Naive B cell (primary cell): ENCODE data around the gene BEAN1. TPM values are rescaled to one million over a fixed set of nuclear protein-coding genes. Genes with fewer than 3 reads are reported as not detected.
A peak's percentile ranks its signal among the peaks of the same experiment; 100 is the strongest.

Source experiments
- ATAC-seq, 2 donors: fragments of 150-1000 bp; cut with Tn5 transposase; 2 replicates each; pipeline ENCODE4 v1.10.0; 2021; ENCODE audit warnings: low read depth in 2 of 2, mild to moderate bottlenecking in 2 of 2, moderate library complexity in 2 of 2
- DNase-seq: peaks from one replicate; pipeline ENCODE4 v3.0.0; 2022
- H3K27ac Mint-ChIP-seq, 6 donors: one replicate each; pipeline ENCODE4 v1.8.0; 2020 to 2022; ENCODE audit warnings: mild to moderate bottlenecking in 6 of 6, mixed read lengths in 6 of 6, moderate library complexity in 5 of 6, inconsistent platforms in 2 of 6
- H3K27me3 Mint-ChIP-seq, 3 donors: one replicate each; pipeline ENCODE4 v1.8.0; 2021 to 2022; ENCODE audit warnings: mixed read lengths in 3 of 3, mild to moderate bottlenecking in 1 of 3
- H3K36me3 Mint-ChIP-seq, 2 donors: one replicate each; pipeline ENCODE4 v1.8.0; 2020 to 2022; ENCODE audit warnings: mixed read lengths in 2 of 2, inconsistent platforms in 1 of 2, mild to moderate bottlenecking in 1 of 2
- H3K4me1 Mint-ChIP-seq, 3 donors: one replicate each; pipeline ENCODE4 v1.8.0; 2020 to 2022; ENCODE audit warnings: mixed read lengths in 3 of 3, inconsistent platforms in 1 of 3, mild to moderate bottlenecking in 1 of 3, moderate library complexity in 1 of 3
- H3K4me3 Mint-ChIP-seq, 8 donors: one replicate each; pipeline ENCODE4 v1.8.0; 2020 to 2022; ENCODE audit warnings: mild to moderate bottlenecking in 8 of 8, mixed read lengths in 8 of 8, moderate library complexity in 8 of 8, inconsistent platforms in 2 of 8
- H3K9me3 Mint-ChIP-seq, 7 donors: one replicate each; pipeline ENCODE4 v1.8.0; 2020 to 2022; ENCODE audit warnings: mixed read lengths in 7 of 7, mild to moderate bottlenecking in 5 of 7, inconsistent platforms in 2 of 7, moderate library complexity in 1 of 7
- polyA plus RNA-seq, 6 donors: library from polyadenylated mRNA; unstranded; fragments of 300-500 nt; fragmentation: Illumina TruSeq; gene quantifications; one replicate each; pipeline ENCODE4 v1.2.3, GENCODE V29; 2021; ENCODE audit warnings: low read depth in 6 of 6

BEAN1 gene
- polyA plus RNA-seq, 6 donors from 2014 or later = not detected

GRCh38 chr16:66475232-66475631 is 48.1 kb downstream of the BEAN1 start:
- DNase-seq (no peak), ATAC-seq (no peak)
- H3K27me3 Mint-ChIP-seq = peaks cover 8 to 24% (median 23%) of the 10 kb centered on the region in 3 donors
- no peak overlapping the region for H3K4me3 Mint-ChIP-seq
- peaks cover 22 to 35% (median 23%) of the 10 kb centered on the region in 3 donors for H3K4me1 Mint-ChIP-seq
- no peaks in the 10 kb centered on the region for H3K9me3 Mint-ChIP-seq
- H3K27ac Mint-ChIP-seq = peak overlapping the region in 4 of 6 donors; percentile 43 to 99 (median 68)
- H3K36me3 Mint-ChIP-seq = no peaks in the 10 kb centered on the region

- ATAC-seq (no peak), DNase-seq (peak; percentile 16)
- Mint-ChIP-seq H3K36me3 (no peaks in the 10 kb centered on the region), H3K27me3 (peaks cover 8 to 18% (median 15%) of the 10 kb centered on the region in 3 donors), H3K9me3 (no peaks in the 10 kb centered on the region), H3K4me3 (no peak overlapping the region), H3K27ac (peak overlapping the region in 3 of 6 donors; percentile 16 to 96 (median 65)), H3K4me1 (peaks cover 22 to 35% (median 23%) of the 10 kb centered on the region in 3 donors)
Measured at GRCh38 chr16:66476328-66477027, 49.4 kb downstream of the BEAN1 start.

DNA sequence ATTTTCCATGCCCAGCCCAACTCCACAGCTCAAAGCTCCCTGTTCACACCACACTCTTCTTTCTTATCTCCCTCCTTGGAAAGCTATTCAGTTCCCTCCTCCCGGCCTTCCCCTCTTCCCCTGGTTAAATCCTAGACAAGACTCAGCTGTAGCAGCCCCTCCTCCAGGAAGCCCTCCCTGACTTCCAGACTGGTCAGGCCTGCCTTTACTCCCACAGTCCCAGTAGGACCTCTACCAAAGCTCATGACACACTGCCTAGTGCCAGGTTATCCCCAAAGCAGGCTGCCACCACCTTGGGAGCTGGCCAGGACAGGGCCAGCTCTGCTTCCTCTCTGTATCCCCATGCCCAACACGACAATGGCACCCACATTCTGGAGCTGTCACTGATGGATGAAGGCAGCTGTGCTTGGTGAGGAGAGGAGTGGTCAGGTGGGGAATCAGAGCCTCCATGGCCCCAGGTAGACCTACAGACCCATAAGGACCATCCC is 50.0 kb downstream of the BEAN1 start:
- Mint-ChIP-seq H3K4me3 (no peak overlapping the region), H3K27me3 (peaks cover 8 to 12% (median 9%) of the 10 kb centered on the region in 3 donors), H3K4me1 (peaks cover 22 to 35% (median 23%) of the 10 kb centered on the region in 3 donors), H3K27ac (peak overlapping the region in 1 of 6 donors; percentile 96), H3K36me3 (no peaks in the 10 kb centered on the region), H3K9me3 (no peaks in the 10 kb centered on the region)
- DNase-seq = no peak
- no peak for ATAC-seq

DNA sequence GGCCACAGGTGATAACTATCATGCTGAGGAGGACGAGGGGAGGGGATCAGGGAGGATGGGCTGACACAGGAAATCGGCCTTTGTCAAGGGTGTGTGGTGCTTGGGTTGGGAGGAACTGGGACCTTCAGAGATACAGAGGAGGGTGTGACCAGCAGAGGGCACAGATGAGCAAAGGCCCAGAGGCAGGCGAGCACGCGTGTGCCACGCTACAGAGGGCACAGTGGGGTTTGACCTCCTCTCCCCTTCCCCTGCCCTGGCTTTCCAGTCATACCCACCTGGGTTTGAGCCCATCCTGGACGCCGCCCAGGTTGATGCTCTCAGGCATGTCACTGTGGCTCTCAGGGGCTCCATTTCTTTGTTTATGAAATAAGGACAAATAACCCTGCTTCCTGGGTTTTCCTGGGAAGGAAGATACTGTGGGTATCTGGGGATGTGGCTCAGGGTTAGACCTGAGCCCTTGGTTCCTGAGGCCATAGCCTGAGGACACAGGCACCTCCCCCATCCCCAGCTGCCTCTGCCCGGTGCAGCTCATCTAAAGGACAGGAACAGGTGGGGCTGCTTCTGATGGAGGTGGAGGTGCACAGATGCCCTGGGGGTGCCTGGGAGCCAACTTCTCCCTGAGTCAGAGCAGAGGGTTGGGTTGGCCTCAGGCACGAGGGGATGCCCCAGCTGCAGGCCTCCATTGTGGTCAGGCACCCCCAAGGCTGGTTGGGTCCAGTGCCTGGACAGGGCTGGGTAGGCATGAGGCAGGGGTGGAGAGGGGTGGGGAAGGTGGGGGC is 51.8 kb downstream of the BEAN1 start:
- no peaks in the 10 kb centered on the region for H3K36me3 Mint-ChIP-seq
- peaks cover 8 to 11% (median 8%) of the 10 kb centered on the region in 3 donors for H3K27me3 Mint-ChIP-seq
- H3K4me1 Mint-ChIP-seq = peaks cover 29 to 40% (median 32%) of the 10 kb centered on the region in 3 donors
- ATAC-seq = peak; percentile 65 to 68
- H3K4me3 Mint-ChIP-seq = no peak overlapping the region
- DNase-seq = peak; percentile 66
- H3K27ac Mint-ChIP-seq = peak overlapping the region in 1 of 6 donors; percentile 95
- no peaks in the 10 kb centered on the region for H3K9me3 Mint-ChIP-seq

DNA sequence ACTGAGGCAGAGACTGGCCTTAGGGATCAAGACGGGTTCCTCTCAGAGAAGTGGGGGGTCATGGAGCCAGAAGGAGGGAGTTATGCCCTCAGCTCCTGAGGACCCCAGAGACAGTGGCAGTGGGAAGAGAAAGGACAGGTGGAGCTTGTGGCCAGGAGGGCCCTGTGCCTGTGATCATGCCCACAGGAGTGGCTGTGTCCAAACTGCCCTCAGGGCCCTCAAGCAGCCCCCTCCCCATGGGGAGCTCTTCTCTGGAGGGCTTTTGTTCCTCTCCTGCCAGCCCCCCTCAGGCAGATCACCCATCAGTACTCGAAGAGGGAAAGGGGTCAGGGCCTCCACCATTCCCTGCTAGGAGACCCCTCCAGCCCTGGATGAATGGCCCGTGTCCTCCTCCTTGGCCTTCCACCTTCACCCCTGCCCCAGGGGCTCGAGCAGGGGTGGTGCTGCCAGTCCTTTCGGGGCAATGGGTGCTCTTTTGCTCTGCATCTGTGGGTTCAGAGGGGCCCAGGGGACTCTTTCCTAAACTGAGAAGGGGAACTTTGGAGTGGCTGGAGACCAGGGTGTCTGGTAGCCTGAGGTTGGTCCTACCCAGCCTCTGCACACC is 52.7 kb downstream of the BEAN1 start:
- H3K9me3 Mint-ChIP-seq = no peaks in the 10 kb centered on the region
- no peak for ATAC-seq
- peaks cover 6 to 11% (median 8%) of the 10 kb centered on the region in 3 donors for H3K27me3 Mint-ChIP-seq
- DNase-seq = no peak
- peaks cover 26 to 40% (median 32%) of the 10 kb centered on the region in 3 donors for H3K4me1 Mint-ChIP-seq
- no peaks in the 10 kb centered on the region for H3K36me3 Mint-ChIP-seq
- H3K4me3 Mint-ChIP-seq = no peak overlapping the region
- peak overlapping the region in 1 of 6 donors; percentile 67 for H3K27ac Mint-ChIP-seq

DNA sequence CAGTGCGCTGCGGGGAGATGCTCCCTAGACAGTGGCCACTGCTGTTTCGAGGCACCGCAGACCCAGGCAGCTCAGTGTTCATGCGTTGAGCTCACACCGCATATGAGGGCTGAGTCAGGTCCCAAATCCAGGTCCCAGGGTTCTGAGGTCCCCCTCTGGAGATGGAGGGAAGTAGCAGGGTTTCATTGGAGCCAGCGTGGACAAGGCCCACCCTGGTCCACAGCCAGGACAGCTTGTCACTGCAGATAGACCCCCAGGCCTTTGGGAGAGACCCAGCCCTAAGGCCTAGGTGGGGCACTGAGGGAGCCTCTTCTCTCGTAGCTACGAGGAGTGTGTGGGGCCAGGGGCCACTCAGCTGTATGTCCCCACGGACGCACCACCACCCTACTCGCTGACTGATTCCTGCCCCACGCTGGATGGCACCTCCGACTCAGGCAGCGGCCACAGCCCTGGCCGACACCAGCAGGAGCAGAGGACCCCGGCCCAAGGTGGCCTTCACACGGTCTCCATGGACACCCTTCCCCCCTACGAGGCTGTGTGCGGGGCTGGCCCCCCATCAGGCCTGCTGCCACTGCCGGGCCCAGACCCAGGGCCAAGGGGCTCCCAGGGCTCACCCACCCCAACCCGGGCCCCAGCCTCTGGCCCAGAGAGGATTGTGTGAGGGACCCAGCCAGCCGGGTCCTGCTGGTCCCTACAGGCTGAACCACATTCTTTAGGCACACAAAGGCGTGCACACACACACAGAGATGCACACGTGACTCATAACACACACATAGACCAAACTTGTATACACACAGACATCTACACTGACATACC is 53.4 kb downstream of the BEAN1 start:
- Mint-ChIP-seq H3K9me3 (no peaks in the 10 kb centered on the region), H3K36me3 (no peaks in the 10 kb centered on the region), H3K27ac (no peak overlapping the region), H3K4me1 (peaks cover 21 to 33% (median 28%) of the 10 kb centered on the region in 3 donors), H3K27me3 (peaks cover 4 to 13% (median 9%) of the 10 kb centered on the region in 3 donors), H3K4me3 (peak overlapping the region in 1 of 8 donors; percentile 22)
- ATAC-seq (no peak), DNase-seq (no peak)

GRCh38 chr16:66481081-66481942 is 54.2 kb downstream of the BEAN1 start:
- H3K27me3 Mint-ChIP-seq = peaks cover 4 to 17% (median 13%) of the 10 kb centered on the region in 3 donors
- H3K4me1 Mint-ChIP-seq = peaks cover 20 to 36% (median 28%) of the 10 kb centered on the region in 3 donors
- no peaks in the 10 kb centered on the region for H3K36me3 Mint-ChIP-seq
- no peak overlapping the region for H3K27ac Mint-ChIP-seq
- DNase-seq (no peak), ATAC-seq (no peak)
- no peak overlapping the region for H3K4me3 Mint-ChIP-seq
- H3K9me3 Mint-ChIP-seq = no peaks in the 10 kb centered on the region

DNA sequence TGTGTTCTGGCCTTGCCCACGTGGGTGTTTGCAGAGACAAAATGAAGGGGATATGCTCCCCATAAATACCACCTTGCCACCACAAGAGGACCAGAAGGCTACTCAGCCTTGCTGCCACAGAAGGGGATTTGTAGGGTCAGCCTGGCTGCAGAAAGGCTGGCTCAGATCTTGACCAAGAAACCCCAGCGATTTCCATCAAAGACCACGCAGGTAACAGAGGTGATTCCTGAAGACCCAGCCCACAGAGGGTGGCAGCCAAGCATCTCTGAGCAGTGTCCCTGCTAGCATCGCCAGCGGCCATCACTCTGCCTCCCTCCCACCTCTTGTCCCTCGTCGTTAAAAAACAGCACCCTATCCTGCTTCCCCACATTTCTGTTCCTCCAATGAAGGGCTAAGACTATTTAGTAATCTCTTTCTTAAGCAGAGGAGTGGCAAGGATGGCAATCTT is 54.9 kb downstream of the BEAN1 start:
- H3K27me3 Mint-ChIP-seq = peaks cover 4 to 13% (median 13%) of the 10 kb centered on the region in 3 donors
- no peak overlapping the region for H3K27ac Mint-ChIP-seq
- no peak for DNase-seq
- H3K4me3 Mint-ChIP-seq = no peak overlapping the region
- H3K4me1 Mint-ChIP-seq = peaks cover 20 to 36% (median 28%) of the 10 kb centered on the region in 3 donors
- no peak for ATAC-seq
- no peaks in the 10 kb centered on the region for H3K9me3 Mint-ChIP-seq
- H3K36me3 Mint-ChIP-seq = no peaks in the 10 kb centered on the region

DNA sequence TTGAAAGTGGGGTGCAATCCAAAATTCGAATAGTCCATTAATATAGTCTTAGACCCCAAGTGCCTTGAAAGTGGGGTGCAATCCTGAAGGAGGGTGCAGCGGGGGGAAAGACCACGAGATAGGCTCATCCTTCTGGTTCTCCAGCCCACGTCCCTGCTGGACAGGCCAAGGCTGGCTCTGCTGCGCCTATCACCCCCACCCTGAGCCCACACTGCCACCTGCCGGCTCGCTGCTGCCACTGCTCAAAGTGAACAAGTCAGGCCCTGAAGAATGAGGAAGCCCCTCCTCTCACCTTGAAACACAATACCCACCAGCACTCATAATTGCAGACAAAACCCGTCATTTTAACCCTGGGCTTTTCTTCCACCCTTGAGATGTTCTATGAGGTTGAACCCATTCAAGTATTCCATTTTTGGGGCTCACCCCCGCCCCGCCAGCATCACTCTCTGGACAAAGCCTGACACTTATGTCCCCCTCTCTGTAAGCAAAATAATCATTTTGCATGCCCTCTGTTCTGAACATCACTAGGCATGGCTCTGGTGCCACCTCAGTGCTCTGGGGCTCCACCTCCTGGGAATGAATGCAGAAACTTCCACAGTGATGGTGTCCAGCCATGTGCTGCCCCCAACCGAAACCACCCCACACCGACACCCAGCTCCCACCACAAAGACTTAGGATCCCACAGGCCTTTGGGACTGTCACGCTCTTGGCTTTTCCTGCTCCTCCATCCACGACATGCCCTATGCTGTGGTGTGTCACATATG is 56.8 kb downstream of the BEAN1 start:
- peak overlapping the region in 1 of 8 donors; percentile 12 for H3K4me3 Mint-ChIP-seq
- no peaks in the 10 kb centered on the region for H3K36me3 Mint-ChIP-seq
- H3K9me3 Mint-ChIP-seq = no peaks in the 10 kb centered on the region
- H3K27ac Mint-ChIP-seq = peak overlapping the region in 2 of 6 donors; percentile 50 to 57
- peaks cover 15 to 30% (median 17%) of the 10 kb centered on the region in 3 donors for H3K4me1 Mint-ChIP-seq
- ATAC-seq (peak; percentile 86 to 87), DNase-seq (peak; percentile 69)
- peaks cover 0 to 6% (median 5%) of the 10 kb centered on the region in 3 donors for H3K27me3 Mint-ChIP-seq

DNA sequence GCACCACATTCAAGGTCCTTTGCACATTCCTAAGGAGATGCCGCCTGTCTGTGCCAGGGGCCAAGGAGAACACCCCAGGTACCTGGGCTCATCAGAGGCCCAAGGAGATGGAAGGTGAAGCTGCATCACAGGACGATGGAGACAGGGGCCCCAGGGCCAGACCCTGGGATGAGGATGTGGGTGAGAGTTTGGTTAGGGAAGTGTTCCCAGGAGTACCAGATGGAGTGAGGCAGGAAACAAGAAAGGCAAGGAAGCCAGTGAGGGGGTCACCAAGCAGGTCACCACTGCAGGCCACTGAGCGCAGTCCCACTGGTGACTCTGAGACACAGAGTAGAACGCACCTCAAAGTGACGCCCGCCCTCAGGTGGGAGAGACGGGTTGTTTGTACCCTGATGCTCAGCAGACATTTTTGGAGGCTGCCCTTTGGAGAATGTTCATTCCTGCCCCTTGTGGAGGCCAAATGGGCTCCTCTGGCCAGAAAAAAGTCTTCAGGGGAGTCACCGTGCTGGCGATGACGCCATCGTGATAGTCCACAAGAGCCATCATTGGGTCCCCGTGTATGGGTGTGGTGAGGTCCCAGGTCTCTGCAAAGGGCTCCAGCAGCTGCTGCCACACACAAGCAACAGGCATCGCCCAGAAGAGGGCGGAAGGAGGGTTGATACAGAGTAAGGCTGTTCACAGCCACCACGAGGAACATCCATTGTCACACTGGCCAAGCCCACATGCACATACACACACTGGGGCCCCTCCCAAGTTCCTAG is 57.5 kb downstream of the BEAN1 start:
- no peak overlapping the region for H3K27ac Mint-ChIP-seq
- ATAC-seq = no peak
- DNase-seq = no peak
- H3K9me3 Mint-ChIP-seq = no peaks in the 10 kb centered on the region
- H3K4me3 Mint-ChIP-seq = peak overlapping the region in 1 of 8 donors; percentile 12
- peaks cover 15 to 26% (median 18%) of the 10 kb centered on the region in 3 donors for H3K4me1 Mint-ChIP-seq
- no peaks in the 10 kb centered on the region for H3K36me3 Mint-ChIP-seq
- peaks cover 0 to 6% (median 5%) of the 10 kb centered on the region in 3 donors for H3K27me3 Mint-ChIP-seq

- Mint-ChIP-seq H3K27me3 (peaks cover 0 to 6% (median 5%) of the 10 kb centered on the region in 3 donors), H3K4me1 (peaks cover 16 to 22% (median 20%) of the 10 kb centered on the region in 3 donors), H3K27ac (no peak overlapping the region), H3K4me3 (no peak overlapping the region), H3K9me3 (no peaks in the 10 kb centered on the region), H3K36me3 (no peaks in the 10 kb centered on the region)
- no peak for DNase-seq
- ATAC-seq = no peak
Measured at GRCh38 chr16:66485376-66485775, 58.3 kb downstream of the BEAN1 start.
